A549 treated with DMSO at 1 μM for 4 hours (cell line): ENCODE data around the gene TMPRSS13. TPM values are rescaled to one million over a fixed set of nuclear protein-coding genes. Genes with fewer than 3 reads are reported as not detected.

Source experiments
- total RNA-seq: library from RNA; stranded (reverse); fragments of 200-300 nt; extraction: Qiagen RNA extraction; gene quantifications from 5 replicates; pipeline ENCODE4 v1.2.3, GENCODE V29; 2022; ENCODE audit warnings: low read depth

Gene TMPRSS13
- total RNA-seq = not detected in 5 replicates

GRCh38 chr11:117929142-117929915, at the start of gene TMPRSS13:
TSS of gene TMPRSS13 (minus strand) at chr11:117929402. CDS start at chr11:117929307, 95 bp downstream.

GRCh38 chr11:117876341-117877119, 52.7 kb downstream of the TMPRSS13 start, which contains the start of gene FXYD6:
TSS of gene FXYD6 (minus strand) at chr11:117876658. CDS start at chr11:117842776, 33,882 bp downstream.

Other genes starting within 250 kb of the TMPRSS13 start
- 0.19 to 0.63 TPM (median 0.43 TPM) in 5 replicates for gene DSCAML1, start 132.2 kb downstream of the TMPRSS13 start, total RNA-seq
- gene FXYD2, start 104.7 kb downstream of the TMPRSS13 start, total RNA-seq = 14.5 to 21.4 TPM (median 17.6 TPM) in 5 replicates
- gene FXYD6, start 52.7 kb downstream of the TMPRSS13 start, total RNA-seq = 0.17 to 0.52 TPM (median 0.23 TPM) in 5 replicates
- gene IL10RA, start 57.0 kb upstream of the TMPRSS13 start, total RNA-seq = 0.07 to 0.34 TPM (median 0.18 TPM) in 4 of 5 replicates, not detected in the other
- gene TMPRSS4, start 147.7 kb upstream of the TMPRSS13 start, total RNA-seq = 0.13 TPM in 1 of 5 replicates, not detected in the others
- not detected in 5 replicates for gene SMIM35, start 157.6 kb upstream of the TMPRSS13 start, total RNA-seq
- gene SCN4B, start 223.4 kb upstream of the TMPRSS13 start, total RNA-seq = 0.02 to 0.06 TPM (median 0.05 TPM) in 5 replicates
- not detected in 5 replicates for gene SCN2B, start 247.2 kb upstream of the TMPRSS13 start, total RNA-seq